Right cardiac atrium (tissue), 5 donors: ENCODE data around the gene OR10D3. TPM values are rescaled to one million over a fixed set of nuclear protein-coding genes. Genes with fewer than 3 reads are reported as not detected.
"Not testable (repeated sequence)": the region's sequence is repeated elsewhere in the genome, so short reads cannot be mapped to it uniquely, and the experiment has no call there.

ENCODE experiments used
- ATAC-seq, 2 donors: fragments of 200-7000 bp; cut with Tn5 transposase; one replicate each; pipeline versions ENCODE4 v1.8.0 to v1.9.1; 2020; ENCODE audit warnings: moderate library complexity in 2 of 2, mild to moderate bottlenecking in 1 of 2
- DNase-seq, 3 donors: peaks; one replicate each; pipeline ENCODE4 v3.0.0-alpha.2; 2020
- H3K27ac ChIP-seq: one replicate; pipeline ENCODE4 v1.5.1; 2013; ENCODE audit warnings: mild to moderate bottlenecking, low read length, control low read depth, moderate library complexity
- H3K27me3 ChIP-seq: one replicate; pipeline ENCODE4 v1.6.1; 2013; ENCODE audit not compliant: control insufficient read depth, insufficient read depth
- H3K4me1 ChIP-seq: one replicate; pipeline ENCODE4 v1.6.1; 2013; ENCODE audit warnings: low read length; ENCODE audit not compliant: control insufficient read depth, insufficient read depth
- H3K4me3 ChIP-seq: one replicate; pipeline ENCODE4 v1.5.1; 2013; ENCODE audit warnings: low read length, control low read depth
- H3K9me3 ChIP-seq: one replicate; pipeline ENCODE4 v1.6.1; 2013; ENCODE audit warnings: low read length; ENCODE audit not compliant: control insufficient read depth
- WGBS: extraction: QIAGEN DNeasy Blood & Tissue Kit; methylation state at CpG from one replicate; pipeline ENCODE4 v1.1.7; 2013; 5-methylcytosine and 5-hydroxymethylcytosine counted together
- intact Hi-C, 4 donors: fragments of 100-400 bp; cut with DNase I; formaldehyde crosslinking; loops; one replicate each; pipeline versions ENCODE4 v1.11.0 to v1.14.0; 2022 to 2023
- polyA plus RNA-seq: library from polyadenylated mRNA; stranded (reverse); fragments of 200-250 nt; gene quantifications from one replicate; pipeline ENCODE4 v1.2.3, GENCODE V29; 2013
- total RNA-seq, 4 donors: library from RNA; stranded (reverse); fragmentation: NEBNext Ultra II Directional; extraction: Animal tissue kit (Norgen Biotek cat#: 25700); gene quantifications; one replicate each; pipeline ENCODE4 v1.2.1, GENCODE V29; 2021
- donor health status: healthy with polysubstance abuse.
- donor health status: DM: no; HTN: yes; CAD: no.
- donor health status: DM: no; HTN: no; CAD: no.
- donor health status: DM: no; HTN: yes; CAD: no; lungs with severe emphysema.
- donor health status: DM: yes; HTN: yes; CAD: no.

The OR10D3 gene
- total and polyA plus RNA-seq, 5 donors, result not detected

- intact Hi-C loops, result no loop called here
- Histone ChIP-seq H3K9me3 (no peaks in the 10 kb centered on the region), H3K27me3 (no peaks in the 10 kb centered on the region), H3K4me1 (no peaks in the 10 kb centered on the region), H3K4me3 (no peak overlapping the region), H3K27ac (no peak overlapping the region)
- DNase-seq, result no peak
- ATAC-seq, result no peak
- WGBS, result 87% methylated on average over 3 of the region's 3 CpGs
These were observed 30.9 kb downstream of the OR10D3 start for GRCh38 chr11:124214027-124214426.

DNA sequence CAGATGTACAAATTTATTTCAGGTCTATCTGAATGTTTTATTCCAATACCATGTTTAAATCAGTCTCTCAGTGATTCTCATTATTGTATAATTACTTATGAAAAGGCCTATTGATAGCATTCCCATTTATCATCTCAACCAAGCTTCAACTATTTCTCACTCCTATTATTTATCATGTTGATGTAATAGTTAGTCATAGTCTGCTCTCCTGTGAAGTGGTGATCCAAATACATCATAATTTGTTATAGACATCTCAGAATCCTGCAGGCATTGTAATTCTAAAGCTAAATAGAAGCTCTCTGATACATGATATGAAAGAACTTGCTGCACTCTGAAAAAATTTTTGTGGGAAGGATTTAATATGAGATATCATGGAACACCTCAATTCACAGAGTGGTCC lies 36.0 kb downstream of the OR10D3 start:
- Histone ChIP-seq H3K4me3 (no peak overlapping the region), H3K4me1 (no peaks in the 10 kb centered on the region), H3K27me3 (no peaks in the 10 kb centered on the region), H3K27ac (no peak overlapping the region), H3K9me3 (no peaks in the 10 kb centered on the region)
- no peak for DNase-seq
- intact Hi-C loops, result no loop called here
- ATAC-seq, result no peak

- Histone ChIP-seq H3K27ac (no peak overlapping the region), H3K9me3 (no peaks in the 10 kb centered on the region), H3K4me3 (no peak overlapping the region), H3K27me3 (no peaks in the 10 kb centered on the region), H3K4me1 (no peaks in the 10 kb centered on the region)
- ATAC-seq, result no peak
- intact Hi-C loops, result no loop called here
- no peak for DNase-seq
- WGBS, result 92% methylated on average over 2 of the region's 2 CpGs
These were observed 39.3 kb downstream of the OR10D3 start for GRCh38 chr11:124222407-124222806.

GRCh38 chr11:124224618-124225423 lies 41.7 kb downstream of the OR10D3 start:
- H3K27me3 ChIP-seq, H3K4me3 ChIP-seq, DNase-seq, H3K4me1 ChIP-seq, H3K9me3 ChIP-seq, H3K27ac ChIP-seq, ATAC-seq, intact Hi-C loops: not testable (repeated sequence)
- 67% methylated on average over 9 of the region's 9 CpGs for WGBS

DNA sequence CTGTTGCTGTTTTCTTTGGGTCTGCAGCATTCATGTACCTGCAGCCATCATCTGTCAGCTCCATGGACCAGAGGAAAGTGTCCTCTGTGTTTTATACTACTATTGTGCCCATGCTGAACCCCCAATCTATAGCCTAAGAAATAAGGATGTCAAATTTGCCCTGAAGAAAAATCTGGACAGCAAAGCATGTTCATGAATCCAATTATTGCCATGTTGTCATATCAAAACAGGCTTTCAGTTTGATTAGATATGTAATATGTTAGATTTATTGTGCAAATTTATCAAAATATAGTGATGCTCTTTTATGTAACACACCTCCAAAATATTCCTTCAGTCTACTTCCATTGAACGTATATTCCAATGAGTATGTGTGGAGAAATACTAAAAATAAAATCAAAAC lies 42.3 kb downstream of the OR10D3 start:
- intact Hi-C loops, result no loop called here
- H3K9me3 ChIP-seq, result no peaks in the 10 kb centered on the region
- no peak overlapping the region for H3K27ac ChIP-seq
- 93% methylated on average over 1 of the region's 1 CpG for WGBS
- no peak overlapping the region for H3K4me3 ChIP-seq
- DNase-seq (no peak), ATAC-seq (no peak)
- no peaks in the 10 kb centered on the region for H3K4me1 ChIP-seq
- H3K27me3 ChIP-seq, result no peaks in the 10 kb centered on the region

GRCh38 chr11:124233376-124233775 lies 50.2 kb downstream of the OR10D3 start:
- 82% methylated on average over 1 of the region's 1 CpG for WGBS
- Histone ChIP-seq H3K27me3 (no peaks in the 10 kb centered on the region), H3K4me3 (no peak overlapping the region), H3K27ac (no peak overlapping the region), H3K4me1 (no peaks in the 10 kb centered on the region), H3K9me3 (no peaks in the 10 kb centered on the region)
- DNase-seq (no peak), ATAC-seq (no peak)
- intact Hi-C loops, result no loop called here

Other genes starting within 250 kb of the OR10D3 start
- gene OR4D5, start 243.7 kb upstream of the OR10D3 start, total RNA-seq, result under 1 TPM in 1 of 4 donors, not detected in 3; 0.20 TPM
- gene OR4D5, start 243.7 kb upstream of the OR10D3 start, polyA plus RNA-seq, result not detected
- gene OR6T1, start 239.5 kb upstream of the OR10D3 start, total RNA-seq, result not detected
- gene OR6T1, start 239.5 kb upstream of the OR10D3 start, polyA plus RNA-seq, result not detected
- not detected for gene OR10S1, start 205.6 kb upstream of the OR10D3 start, total RNA-seq
- gene OR10S1, start 205.6 kb upstream of the OR10D3 start, polyA plus RNA-seq, result not detected
- gene OR10G6, start 188.2 kb upstream of the OR10D3 start, total RNA-seq, result not detected
- not detected for gene OR10G6, start 188.2 kb upstream of the OR10D3 start, polyA plus RNA-seq
- not detected for gene OR10G4, start 170.3 kb upstream of the OR10D3 start, total RNA-seq
- not detected for gene OR10G4, start 170.3 kb upstream of the OR10D3 start, polyA plus RNA-seq
- gene OR10G9, start 160.3 kb upstream of the OR10D3 start, total RNA-seq, result not detected
- gene OR10G9, start 160.3 kb upstream of the OR10D3 start, polyA plus RNA-seq, result not detected
- not detected for gene OR10G8, start 156.5 kb upstream of the OR10D3 start, total RNA-seq
- not detected for gene OR10G8, start 156.5 kb upstream of the OR10D3 start, polyA plus RNA-seq
- gene OR10G7, start 142.0 kb upstream of the OR10D3 start, total RNA-seq, result not detected
- gene OR10G7, start 142.0 kb upstream of the OR10D3 start, polyA plus RNA-seq, result not detected
- gene VWA5A, start 67.9 kb upstream of the OR10D3 start, total RNA-seq, result 1 to 10 TPM; 4.3 to 7.1 (median 6.2) TPM
- 3.1 TPM for gene VWA5A, start 67.9 kb upstream of the OR10D3 start, polyA plus RNA-seq
- gene OR8G1, start 57.8 kb downstream of the OR10D3 start, total RNA-seq, result not detected
- gene OR8G1, start 57.8 kb downstream of the OR10D3 start, polyA plus RNA-seq, result not detected
- not detected for gene OR8G5, start 73.0 kb downstream of the OR10D3 start, total RNA-seq
- not detected for gene OR8G5, start 73.0 kb downstream of the OR10D3 start, polyA plus RNA-seq
- gene OR8D1, start 130.6 kb downstream of the OR10D3 start, total RNA-seq, result not detected
- not detected for gene OR8D1, start 130.6 kb downstream of the OR10D3 start, polyA plus RNA-seq
- gene OR8D2, start 136.9 kb downstream of the OR10D3 start, total RNA-seq, result not detected
- gene OR8D2, start 136.9 kb downstream of the OR10D3 start, polyA plus RNA-seq, result not detected
- gene OR8B2, start 201.2 kb downstream of the OR10D3 start, total RNA-seq, result not detected
- not detected for gene OR8B2, start 201.2 kb downstream of the OR10D3 start, polyA plus RNA-seq
- gene OR8B3, start 215.7 kb downstream of the OR10D3 start, total RNA-seq, result not detected
- gene OR8B3, start 215.7 kb downstream of the OR10D3 start, polyA plus RNA-seq, result not detected
- gene OR8B4, start 241.5 kb downstream of the OR10D3 start, total RNA-seq, result not detected
- not detected for gene OR8B4, start 241.5 kb downstream of the OR10D3 start, polyA plus RNA-seq